ENCODE data around the gene KRTAP10-3. TPM values are rescaled to one million over a fixed set of nuclear protein-coding genes. Genes with fewer than 3 reads are reported as not detected.

The KRTAP10-3 gene
- total and polyA plus RNA-seq, 2 experiments from 2014 or later = not detected

- Mint-ChIP-seq H3K4me3 (no peak overlapping the region), H3K4me1 (peaks cover 36% of the 10 kb centered on the region), H3K27me3 (ENCODE audit: insufficient read depth, low read depth, poor library complexity) (peaks cover 6% of the 10 kb centered on the region), H3K27ac (no peak overlapping the region), H3K36me3 (ENCODE audit: low read depth) (no peaks in the 10 kb centered on the region), H3K9me3 (peaks cover 5% of the 10 kb centered on the region; the same call in 1 of the 3 replicates)
- Histone ChIP-seq H3K4me3 (no peak overlapping the region), H3F3A (replicated peaks; ENCODE audit: low read depth) (0 out of 2 replicates have a peak, but pooled peaks cover 4% of the 10 kb centered on the region), H3K79me2 (replicated peaks; ENCODE audit: insufficient read depth) (no peaks in the 10 kb centered on the region), H4K20me1 (replicated peaks; ENCODE audit: insufficient read depth) (no peaks in the 10 kb centered on the region), H3K36me3 (ENCODE audit: insufficient read depth) (no peaks in the 10 kb centered on the region), H3K27ac (ENCODE audit: low read depth) (no peak overlapping the region), H3K27me3 (ENCODE audit: insufficient read depth) (no peaks in the 10 kb centered on the region), H2AFZ (no peak overlapping the region; the same call in 1 of the 2 replicates), H3K4me2 (no peak overlapping the region), H3K4me1 (ENCODE audit: insufficient read depth) (peaks cover 20% of the 10 kb centered on the region), H3K9me2 (ENCODE audit: insufficient read depth) (no peaks in the 10 kb centered on the region)
- ATAC-seq (no peak), DNase-seq (ENCODE audit: low spot score) (no peak)
- TF ChIP-seq POLR2AphosphoS5 (IDR thresholded peaks at IDR 0.05; ENCODE audit: low read depth) (no peak), STAT1 (IDR thresholded peaks at IDR 0.05; ENCODE audit: unreplicated experiment) (no peak), EZH2phosphoT487 (IDR thresholded peaks at IDR 0.05; ENCODE audit: unreplicated experiment) (no peak), NANOG (IDR thresholded peaks at IDR 0.05; ENCODE audit: borderline replicate concordance) (no peak)
Observed at GRCh38 chr21:44596068-44596725, 37.6 kb upstream of the KRTAP10-3 start.

GRCh38 chr21:44595524-44595923 is 36.9 kb upstream of the KRTAP10-3 start:
- Histone ChIP-seq H3F3A (replicated peaks; ENCODE audit: low read depth) (0 out of 2 replicates have a peak, but pooled peaks cover 4% of the 10 kb centered on the region), H2AFZ (no peak overlapping the region), H3K4me2 (no peak overlapping the region), H4K20me1 (replicated peaks; ENCODE audit: insufficient read depth) (no peaks in the 10 kb centered on the region), H3K9me2 (ENCODE audit: insufficient read depth) (no peaks in the 10 kb centered on the region), H3K27me3 (ENCODE audit: insufficient read depth) (no peaks in the 10 kb centered on the region), H3K27ac (ENCODE audit: low read depth) (no peak overlapping the region), H3K79me2 (replicated peaks; ENCODE audit: insufficient read depth) (no peaks in the 10 kb centered on the region), H3K4me1 (ENCODE audit: insufficient read depth) (peaks cover 20% of the 10 kb centered on the region), H3K4me3 (no peak overlapping the region), H3K36me3 (ENCODE audit: insufficient read depth) (no peaks in the 10 kb centered on the region)
- H3K36me3 Mint-ChIP-seq (ENCODE audit: low read depth) = no peaks in the 10 kb centered on the region
- peaks cover 5% of the 10 kb centered on the region; the same call in 1 of the 3 replicates for H3K9me3 Mint-ChIP-seq
- H3K27me3 Mint-ChIP-seq (ENCODE audit: insufficient read depth, low read depth, poor library complexity) = peaks cover 7% of the 10 kb centered on the region
- TF ChIP-seq EZH2 (IDR thresholded peaks at IDR 0.05; ENCODE audit: low read depth, unreplicated experiment) (no peak), CREB1 (CRISPR knock-in tag; IDR thresholded peaks at IDR 0.05; ENCODE audit: low read depth) (no peak), STAT1 (IDR thresholded peaks at IDR 0.05; ENCODE audit: unreplicated experiment) (no peak), CTCF (conservative IDR thresholded peaks at IDR 0.05; ENCODE audit: low read depth in 2 of 2) (no peak), ZNF462 (CRISPR knock-in tag; IDR thresholded peaks at IDR 0.05) (no peak), EZH2phosphoT487 (IDR thresholded peaks at IDR 0.05; ENCODE audit: unreplicated experiment) (no peak)
- ATAC-seq = no peak
- peaks cover 36% of the 10 kb centered on the region for H3K4me1 Mint-ChIP-seq
- no peak overlapping the region for H3K27ac Mint-ChIP-seq
- DNase-seq (ENCODE audit: low spot score) = no peak
- H3K4me3 Mint-ChIP-seq = no peak overlapping the region

Measured in GM23338 (cell line).